PC-9 (cell line): ENCODE data around the gene KCNT2. TPM values are rescaled to one million over a fixed set of nuclear protein-coding genes. Genes with fewer than 3 reads are reported as not detected.

ENCODE experiments used
- BruUV-seq: library from RNA; stranded (reverse); fragments of 400-500 nt; replicated peaks from 2 replicates; lab custom pipeline; 2021; lab: Mats Ljungman, UMichigan
- CTCF ChIA-PET: fragments of 300-600 bp; sonication (Branson Sonifier 250); formaldehyde crosslinking; loops from one replicate; lab custom pipeline; 2022; ENCODE audit warnings: antibody characterized with exemption; lab: Charles Lee
- POLR2A ChIA-PET: fragments of 300-600 bp; sonication (Branson Sonifier 250); formaldehyde crosslinking; loops from one replicate; lab custom pipeline; 2022; ENCODE audit warnings: antibody characterized with exemption; ENCODE audit not compliant: unreplicated experiment; lab: Charles Lee
- DNase-seq, 2 experiments: peaks; one replicate each; pipeline versions ENCODE4 v3.0.0 to v3.0.0-alpha.2; 2015 to 2022; ENCODE audit warnings: mixed read lengths in 1 of 2
- H2AFZ ChIP-seq: fragments of 200-600 bp; sonication (generic); 2 replicates; pipeline ENCODE4 v1.8.1; 2017; ENCODE audit warnings: antibody characterized with exemption
- H3F3A ChIP-seq: fragments of 200-600 bp; sonication (generic); 2 replicates; pipeline ENCODE4 v1.8.1; 2017; ENCODE audit warnings: antibody characterized with exemption, mild to moderate bottlenecking, low read depth; ENCODE audit not compliant: insufficient read depth
- H3K27ac ChIP-seq: fragments of 200-600 bp; sonication (generic); 2 replicates; pipeline ENCODE4 v1.6.1; 2016; ENCODE audit warnings: mixed run types
- H3K27me3 ChIP-seq: fragments of 200-600 bp; sonication (generic); 2 replicates; pipeline ENCODE4 v1.6.1; 2016; ENCODE audit warnings: low read depth, mixed run types; ENCODE audit not compliant: insufficient read depth
- H3K36me3 ChIP-seq: fragments of 200-600 bp; sonication (generic); 2 replicates; pipeline ENCODE4 v1.6.1; 2016; ENCODE audit warnings: low read depth, mixed run types
- H3K4me1 ChIP-seq: fragments of 200-600 bp; sonication (generic); replicated peaks from 2 replicates; pipeline ENCODE4 v1.6.1; 2016; ENCODE audit warnings: mixed run types; ENCODE audit not compliant: insufficient read depth
- H3K4me2 ChIP-seq: fragments of 200-600 bp; sonication (generic); 2 replicates; pipeline ENCODE4 v1.6.1; 2017; ENCODE audit warnings: mixed run types
- H3K4me3 ChIP-seq: fragments of 200-600 bp; sonication (generic); 2 replicates; pipeline ENCODE4 v1.6.1; 2016; ENCODE audit warnings: mixed run types
- H3K79me2 ChIP-seq: fragments of 200-600 bp; sonication (generic); 2 replicates; pipeline ENCODE4 v1.6.1; 2017; ENCODE audit warnings: low read depth, mixed run types
- H3K9me2 ChIP-seq: fragments of 200-600 bp; sonication (generic); 2 replicates; pipeline ENCODE4 v1.8.1; 2017; ENCODE audit warnings: mild to moderate bottlenecking; ENCODE audit not compliant: insufficient read depth
- H3K9me3 ChIP-seq: fragments of 200-600 bp; sonication (generic); 2 replicates; pipeline ENCODE4 v1.8.1; 2016; ENCODE audit warnings: low read depth; ENCODE audit not compliant: insufficient read depth
- H4K20me1 ChIP-seq: fragments of 200-600 bp; sonication (generic); 2 replicates; pipeline ENCODE4 v1.8.1; 2017; ENCODE audit not compliant: insufficient read depth
- EZH2 ChIP-seq: fragments of 200-600 bp; sonication (generic); IDR thresholded peaks from 2 replicates; pipeline ENCODE4 v1.8.0; 2017; ENCODE audit warnings: antibody characterized with exemption, low read depth
- intact Hi-C: fragments of 100-400 bp; cut with micrococcal nuclease; formaldehyde crosslinking; loops from one replicate; pipeline ENCODE4 v1.10.0; 2022; ENCODE audit not compliant: unreplicated experiment
- total RNA-seq: library from RNA; stranded (reverse); gene quantifications from 2 replicates; pipeline ENCODE4 v1.2.3, GENCODE V29; 2021
- TF ChIP-seq, protein P1 (sequence below): fragments of 200-600 bp; sonication (generic); conservative IDR thresholded peaks from 2 replicates; pipeline ENCODE4 v1.6.1; 2017; ENCODE audit warnings: mixed run types, antibody characterized with exemption, mild to moderate bottlenecking, moderate library complexity

The KCNT2 gene
- total RNA-seq, 1 experiment from 2014 or later: 0.90 TPM

DNA sequence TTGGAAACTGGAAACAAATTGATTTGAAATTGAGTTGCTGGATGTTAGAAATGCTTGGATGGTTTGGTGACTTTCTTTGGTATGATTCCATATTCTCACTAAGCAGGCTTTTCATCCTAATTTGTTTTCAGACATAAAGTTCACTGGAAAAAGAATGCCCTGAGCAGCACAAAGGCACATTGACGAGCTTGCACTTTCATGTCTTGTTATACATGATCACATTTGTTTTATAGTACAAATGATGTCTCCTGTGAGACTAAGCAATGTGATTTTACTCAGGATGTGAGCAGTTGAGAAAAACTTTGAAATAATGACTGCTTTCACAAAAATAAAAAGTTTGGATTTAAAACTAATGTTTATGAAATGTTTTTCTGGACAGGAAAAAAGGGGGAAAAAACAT lies 63.6 kb downstream of the KCNT2 start:
- BruUV-seq: no TSS peak
- no peak for DNase-seq
- no peak overlapping the region for H3K27ac ChIP-seq
- H3F3A ChIP-seq: no peaks in the 10 kb centered on the region
- no peak overlapping the region for H3K4me3 ChIP-seq
- no peaks in the 10 kb centered on the region for H4K20me1 ChIP-seq
- no peaks in the 10 kb centered on the region for H3K27me3 ChIP-seq
- H3K36me3 ChIP-seq: no peaks in the 10 kb centered on the region
- H3K9me2 ChIP-seq: no peaks in the 10 kb centered on the region
- ChIA-PET CTCF (no interaction called here), POLR2A (no interaction called here)
- TF ChIP-seq, protein P1, sequence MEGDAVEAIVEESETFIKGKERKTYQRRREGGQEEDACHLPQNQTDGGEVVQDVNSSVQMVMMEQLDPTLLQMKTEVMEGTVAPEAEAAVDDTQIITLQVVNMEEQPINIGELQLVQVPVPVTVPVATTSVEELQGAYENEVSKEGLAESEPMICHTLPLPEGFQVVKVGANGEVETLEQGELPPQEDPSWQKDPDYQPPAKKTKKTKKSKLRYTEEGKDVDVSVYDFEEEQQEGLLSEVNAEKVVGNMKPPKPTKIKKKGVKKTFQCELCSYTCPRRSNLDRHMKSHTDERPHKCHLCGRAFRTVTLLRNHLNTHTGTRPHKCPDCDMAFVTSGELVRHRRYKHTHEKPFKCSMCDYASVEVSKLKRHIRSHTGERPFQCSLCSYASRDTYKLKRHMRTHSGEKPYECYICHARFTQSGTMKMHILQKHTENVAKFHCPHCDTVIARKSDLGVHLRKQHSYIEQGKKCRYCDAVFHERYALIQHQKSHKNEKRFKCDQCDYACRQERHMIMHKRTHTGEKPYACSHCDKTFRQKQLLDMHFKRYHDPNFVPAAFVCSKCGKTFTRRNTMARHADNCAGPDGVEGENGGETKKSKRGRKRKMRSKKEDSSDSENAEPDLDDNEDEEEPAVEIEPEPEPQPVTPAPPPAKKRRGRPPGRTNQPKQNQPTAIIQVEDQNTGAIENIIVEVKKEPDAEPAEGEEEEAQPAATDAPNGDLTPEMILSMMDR: no peak
- TF ChIP-seq EZH2: no peak
- H3K9me3 ChIP-seq: no peaks in the 10 kb centered on the region
- intact Hi-C loops: no loop called here
- no peaks in the 10 kb centered on the region for H3K4me1 ChIP-seq
- 0 out of 2 replicates have a peak overlapping the region, but pooled peaks have one; percentile 17 for H2AFZ ChIP-seq
- no peak overlapping the region for H3K4me2 ChIP-seq
- no peaks in the 10 kb centered on the region for H3K79me2 ChIP-seq

DNA sequence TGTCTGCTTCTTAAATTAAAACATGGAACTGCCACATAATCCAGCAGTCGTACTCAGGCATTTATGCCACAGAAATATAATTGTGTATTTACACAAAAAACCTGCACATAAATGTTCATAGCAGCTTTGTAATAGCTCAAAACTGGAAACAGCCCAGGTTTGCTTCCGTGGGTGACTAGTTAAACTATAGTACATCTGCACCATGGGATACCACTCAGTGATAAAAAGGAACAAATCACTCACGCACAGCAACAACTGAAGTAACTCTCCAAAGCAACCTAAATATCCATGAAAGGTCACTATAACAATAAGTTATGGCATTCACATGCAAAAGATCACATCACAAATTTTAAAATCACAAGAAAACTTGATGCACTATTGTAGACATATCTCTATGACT lies 64.4 kb downstream of the KCNT2 start:
- no peak for DNase-seq
- no TSS peak for BruUV-seq
- no peaks in the 10 kb centered on the region for H3K4me1 ChIP-seq
- H3K9me2 ChIP-seq: no peaks in the 10 kb centered on the region
- H3K27ac ChIP-seq: no peak overlapping the region
- no peak overlapping the region for H3K4me3 ChIP-seq
- H4K20me1 ChIP-seq: no peaks in the 10 kb centered on the region
- H3K36me3 ChIP-seq: no peaks in the 10 kb centered on the region
- CTCF ChIA-PET: no interaction called here
- no peak overlapping the region for H2AFZ ChIP-seq
- H3K27me3 ChIP-seq: no peaks in the 10 kb centered on the region
- no peaks in the 10 kb centered on the region for H3K79me2 ChIP-seq
- POLR2A ChIA-PET: no interaction called here
- H3K4me2 ChIP-seq: no peak overlapping the region
- TF ChIP-seq, protein P1: no peak
- TF ChIP-seq EZH2: no peak
- intact Hi-C loops: no loop called here
- no peaks in the 10 kb centered on the region for H3K9me3 ChIP-seq
- no peaks in the 10 kb centered on the region for H3F3A ChIP-seq

DNA sequence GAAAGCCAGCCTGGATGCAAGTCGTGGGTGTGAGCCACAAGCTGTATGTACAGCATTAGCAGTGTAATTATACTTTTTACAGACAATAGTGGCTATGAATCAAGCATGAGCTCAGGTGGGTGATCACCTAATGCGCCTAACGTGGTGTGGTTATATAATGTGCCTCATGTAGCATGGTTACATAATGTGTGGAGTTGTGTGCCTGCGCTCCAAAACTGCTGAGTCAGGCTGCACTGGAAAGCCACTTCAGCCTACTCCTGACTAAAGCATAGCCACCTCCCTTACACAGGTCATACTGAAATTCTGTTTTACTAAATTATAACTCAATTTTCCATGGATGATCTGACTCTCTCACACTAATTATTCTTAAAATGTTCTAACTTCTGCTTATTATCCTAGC lies 69.8 kb downstream of the KCNT2 start:
- TF ChIP-seq, protein P1: no peak
- no peak for TF ChIP-seq EZH2
- DNase-seq: no peak
- Histone ChIP-seq H2AFZ (no peak overlapping the region), H3K4me1 (no peaks in the 10 kb centered on the region), H3F3A (no peaks in the 10 kb centered on the region), H3K9me2 (no peaks in the 10 kb centered on the region), H3K36me3 (no peaks in the 10 kb centered on the region), H3K27ac (no peak overlapping the region), H3K9me3 (no peaks in the 10 kb centered on the region), H4K20me1 (no peaks in the 10 kb centered on the region), H3K27me3 (no peaks in the 10 kb centered on the region), H3K4me2 (no peak overlapping the region), H3K79me2 (no peaks in the 10 kb centered on the region), H3K4me3 (no peak overlapping the region)
- no TSS peak for BruUV-seq
- CTCF ChIA-PET: no interaction called here
- POLR2A ChIA-PET: no interaction called here
- intact Hi-C loops: no loop called here
